T-helper 17 cell (primary cell): ENCODE results near the gene NSD2. TPM values are rescaled to one million over a fixed set of nuclear protein-coding genes. Genes with fewer than 3 reads are reported as not detected.

Source experiments
- ATAC-seq: fragments of 150-1000 bp; cut with Tn5 transposase; 2 replicates; pipeline ENCODE4 v1.10.0; 2021; ENCODE audit warnings: mild to moderate bottlenecking, moderate library complexity
- DNase-seq, 3 donors: peaks; one replicate each; pipeline versions ENCODE4 v3.0.0 to v3.0.0-alpha.2; 2020 to 2021
- H3K9me3 ChIP-seq: one replicate; pipeline ENCODE4 v1.7.0; 2013; ENCODE audit warnings: low read length, mild to moderate bottlenecking; ENCODE audit not compliant: control insufficient read depth, poor library complexity, severe bottlenecking
- H3K27ac Mint-ChIP-seq: one replicate; pipeline ENCODE4 v1.8.0; 2022; ENCODE audit warnings: mild to moderate bottlenecking, moderate library complexity, mixed read lengths
- H3K27me3 Mint-ChIP-seq: one replicate; pipeline ENCODE4 v1.8.0; 2022; ENCODE audit warnings: mixed read lengths
- H3K36me3 Mint-ChIP-seq: one replicate; pipeline ENCODE4 v1.8.0; 2022; ENCODE audit warnings: low read depth, mixed read lengths
- H3K4me1 Mint-ChIP-seq: one replicate; pipeline ENCODE4 v1.8.0; 2022; ENCODE audit warnings: mild to moderate bottlenecking, mixed read lengths
- H3K4me3 Mint-ChIP-seq: one replicate; pipeline ENCODE4 v1.8.0; 2022; ENCODE audit warnings: mild to moderate bottlenecking, moderate library complexity, mixed read lengths
- total RNA-seq, 4 donors: library from RNA in 2 of 4; stranded (reverse) in 2 of 4; gene quantifications; one replicate each; pipeline ENCODE4 v1.2.3 and lab custom pipeline; 2022 to 2026

The NSD2 gene
- total RNA-seq, 2 donors from 2014 or later = 55.0 to 62.2 TPM

- peaks cover 43% of the 10 kb centered on the region for H3K4me1 Mint-ChIP-seq
- peaks cover 3% of the 10 kb centered on the region for H3K36me3 Mint-ChIP-seq
- no peaks in the 10 kb centered on the region for H3K27me3 Mint-ChIP-seq
- peak overlapping the region; percentile 34 for H3K27ac Mint-ChIP-seq
- DNase-seq (no peak), ATAC-seq (no peak)
- no peak overlapping the region for H3K4me3 Mint-ChIP-seq
- no peaks in the 10 kb centered on the region for H3K9me3 ChIP-seq
Measured at GRCh38 chr4:1879485-1879884, 8.3 kb downstream of the NSD2 start.

GRCh38 chr4:1880332-1880731 lies 9.1 kb downstream of the NSD2 start:
- H3K36me3 Mint-ChIP-seq = peaks cover 3% of the 10 kb centered on the region
- no peaks in the 10 kb centered on the region for H3K9me3 ChIP-seq
- ATAC-seq (no peak), DNase-seq (no peak)
- H3K4me3 Mint-ChIP-seq = no peak overlapping the region
- peak overlapping the region; percentile 34 for H3K27ac Mint-ChIP-seq
- H3K27me3 Mint-ChIP-seq = no peaks in the 10 kb centered on the region
- H3K4me1 Mint-ChIP-seq = peaks cover 40% of the 10 kb centered on the region

GRCh38 chr4:1882850-1883271 lies 11.7 kb downstream of the NSD2 start:
- no peaks in the 10 kb centered on the region for H3K27me3 Mint-ChIP-seq
- peak overlapping the region; percentile 37 for H3K27ac Mint-ChIP-seq
- ATAC-seq (no peak), DNase-seq (no peak)
- H3K9me3 ChIP-seq = no peaks in the 10 kb centered on the region
- peaks cover 43% of the 10 kb centered on the region for H3K4me1 Mint-ChIP-seq
- no peak overlapping the region for H3K4me3 Mint-ChIP-seq
- H3K36me3 Mint-ChIP-seq = peaks cover 3% of the 10 kb centered on the region

- no peaks in the 10 kb centered on the region for H3K27me3 Mint-ChIP-seq
- H3K36me3 Mint-ChIP-seq = peaks cover 3% of the 10 kb centered on the region
- no peaks in the 10 kb centered on the region for H3K9me3 ChIP-seq
- no peak for ATAC-seq
- no peak for DNase-seq
- no peak overlapping the region for H3K4me3 Mint-ChIP-seq
- H3K4me1 Mint-ChIP-seq = peaks cover 41% of the 10 kb centered on the region
- H3K27ac Mint-ChIP-seq = no peak overlapping the region
Measured at GRCh38 chr4:1883583-1883982, 12.4 kb downstream of the NSD2 start.

GRCh38 chr4:1885414-1885813 lies 14.2 kb downstream of the NSD2 start:
- DNase-seq (no peak), ATAC-seq (no peak)
- Mint-ChIP-seq H3K27ac (peak overlapping the region; percentile 19), H3K4me1 (peaks cover 31% of the 10 kb centered on the region), H3K4me3 (no peak overlapping the region), H3K27me3 (no peaks in the 10 kb centered on the region), H3K36me3 (peaks cover 3% of the 10 kb centered on the region)
- H3K9me3 ChIP-seq = no peaks in the 10 kb centered on the region

- H3K9me3 ChIP-seq = no peaks in the 10 kb centered on the region
- Mint-ChIP-seq H3K4me3 (no peak overlapping the region), H3K27me3 (no peaks in the 10 kb centered on the region), H3K4me1 (peaks cover 23% of the 10 kb centered on the region), H3K27ac (peak overlapping the region; percentile 9), H3K36me3 (no peaks in the 10 kb centered on the region)
- no peak for ATAC-seq
- no peak for DNase-seq
Measured at GRCh38 chr4:1887052-1887451, 15.9 kb downstream of the NSD2 start.

GRCh38 chr4:1890979-1891570 lies 19.9 kb downstream of the NSD2 start:
- Mint-ChIP-seq H3K27ac (no peak overlapping the region), H3K4me1 (peaks cover 22% of the 10 kb centered on the region), H3K27me3 (no peaks in the 10 kb centered on the region), H3K36me3 (peaks cover 2% of the 10 kb centered on the region), H3K4me3 (no peak overlapping the region)
- no peak for DNase-seq
- no peak for ATAC-seq
- no peaks in the 10 kb centered on the region for H3K9me3 ChIP-seq

- ATAC-seq = no peak
- Mint-ChIP-seq H3K27me3 (no peaks in the 10 kb centered on the region), H3K36me3 (peaks cover 2% of the 10 kb centered on the region), H3K4me3 (no peak overlapping the region), H3K4me1 (peaks cover 24% of the 10 kb centered on the region), H3K27ac (peak overlapping the region; percentile 77)
- H3K9me3 ChIP-seq = no peaks in the 10 kb centered on the region
- no peak for DNase-seq
Measured at GRCh38 chr4:1895971-1896657, 24.9 kb downstream of the NSD2 start.

GRCh38 chr4:1896658-1896991 lies 25.4 kb downstream of the NSD2 start:
- H3K27ac Mint-ChIP-seq = peak overlapping the region; percentile 39
- no peak overlapping the region for H3K4me3 Mint-ChIP-seq
- no peak for ATAC-seq
- H3K36me3 Mint-ChIP-seq = peaks cover 2% of the 10 kb centered on the region
- H3K27me3 Mint-ChIP-seq = no peaks in the 10 kb centered on the region
- peaks cover 24% of the 10 kb centered on the region for H3K4me1 Mint-ChIP-seq
- H3K9me3 ChIP-seq = no peaks in the 10 kb centered on the region
- no peak for DNase-seq

- ATAC-seq (no peak), DNase-seq (no peak)
- H3K36me3 Mint-ChIP-seq = peaks cover 2% of the 10 kb centered on the region
- H3K4me1 Mint-ChIP-seq = peaks cover 25% of the 10 kb centered on the region
- H3K9me3 ChIP-seq = no peaks in the 10 kb centered on the region
- H3K4me3 Mint-ChIP-seq = no peak overlapping the region
- no peaks in the 10 kb centered on the region for H3K27me3 Mint-ChIP-seq
- H3K27ac Mint-ChIP-seq = no peak overlapping the region
Measured at GRCh38 chr4:1898007-1898406, 26.8 kb downstream of the NSD2 start.

- H3K27ac Mint-ChIP-seq = peak overlapping the region; percentile 92
- peaks cover 2% of the 10 kb centered on the region for H3K36me3 Mint-ChIP-seq
- peaks cover 27% of the 10 kb centered on the region for H3K4me1 Mint-ChIP-seq
- no peak for DNase-seq
- H3K27me3 Mint-ChIP-seq = no peaks in the 10 kb centered on the region
- H3K9me3 ChIP-seq = no peaks in the 10 kb centered on the region
- H3K4me3 Mint-ChIP-seq = no peak overlapping the region
- ATAC-seq = peak; percentile 27
Measured at GRCh38 chr4:1898681-1899080, 27.5 kb downstream of the NSD2 start.

GRCh38 chr4:1899149-1900086 lies 28.2 kb downstream of the NSD2 start:
- H3K27ac Mint-ChIP-seq = peak overlapping the region; percentile 92

GRCh38 chr4:1900087-1900433 lies 28.9 kb downstream of the NSD2 start:
- H3K4me3 Mint-ChIP-seq = no peak overlapping the region
- H3K36me3 Mint-ChIP-seq = no peaks in the 10 kb centered on the region
- ATAC-seq = no peak
- no peaks in the 10 kb centered on the region for H3K27me3 Mint-ChIP-seq
- no peak for DNase-seq
- no peaks in the 10 kb centered on the region for H3K9me3 ChIP-seq
- no peak overlapping the region for H3K27ac Mint-ChIP-seq
- peaks cover 24% of the 10 kb centered on the region for H3K4me1 Mint-ChIP-seq

More at GRCh38 chr4:1899149-1900086, 28.2 kb downstream of the NSD2 start:
- H3K9me3 ChIP-seq = no peaks in the 10 kb centered on the region
- Mint-ChIP-seq H3K4me1 (peaks cover 27% of the 10 kb centered on the region), H3K4me3 (no peak overlapping the region), H3K36me3 (peaks cover 2% of the 10 kb centered on the region), H3K27me3 (no peaks in the 10 kb centered on the region)
- ATAC-seq (peak; percentile 96), DNase-seq (peak; percentile 48 to 59 (median 57))
